SK-N-SH treated with all-trans-retinoic acid at 6 μM for 48 hours (cell line): ENCODE measurements around the gene LRRC4B.
A peak's percentile ranks its signal among the peaks of the same experiment; 100 is the strongest.

Source experiments
- ATAC-seq: fragments of 200-7000 bp; cut with Tn5 transposase; 3 replicates; pipeline ENCODE4 v1.9.1; 2020; ENCODE audit warnings: mild to moderate bottlenecking, moderate library complexity
- ARNTL ChIP-seq: fragments of 450-650 bp; formaldehyde crosslinking; IDR thresholded peaks from 2 replicates; pipeline ENCODE4 v1.5.0; 2020; ENCODE audit warnings: low read depth, mild to moderate bottlenecking, moderate library complexity, borderline replicate concordance
- BACH2 ChIP-seq: fragments of 250-450 bp; sonication (Bioruptor Pico); IDR thresholded peaks from 2 replicates; pipeline ENCODE4 v1.9.0; 2021; ENCODE audit warnings: mild to moderate bottlenecking, borderline replicate concordance
- CSDC2 ChIP-seq: fragments of 250-450 bp; sonication (Bioruptor Pico); IDR thresholded peaks from 2 replicates; pipeline ENCODE4 v1.5.0; 2020; ENCODE audit warnings: mild to moderate bottlenecking, moderate library complexity
- ESRRG ChIP-seq: fragments of 250-450 bp; sonication (Bioruptor Pico); IDR thresholded peaks from 2 replicates; pipeline ENCODE4 v1.6.1; 2021; ENCODE audit warnings: mild to moderate bottlenecking
- GLIS3 ChIP-seq: fragments of 250-450 bp; sonication (Bioruptor Pico); IDR thresholded peaks from 2 replicates; pipeline ENCODE4 v1.5.0; 2020; ENCODE audit warnings: mild to moderate bottlenecking, moderate library complexity
- ISL1 ChIP-seq: fragments of 250-450 bp; sonication (Bioruptor Pico); IDR thresholded peaks from 2 replicates; pipeline ENCODE4 v2.1.2; 2022; ENCODE audit warnings: mild to moderate bottlenecking, moderate library complexity
- OSR1 ChIP-seq: fragments of 250-450 bp; sonication (Bioruptor Pico); IDR thresholded peaks from 2 replicates; pipeline ENCODE4 v1.8.0; 2022; ENCODE audit warnings: moderate library complexity, mild to moderate bottlenecking, inconsistent platforms
- RARB ChIP-seq: fragments of 250-450 bp; sonication (Bioruptor Pico); IDR thresholded peaks from 2 replicates; pipeline ENCODE4 v1.8.0; 2021; ENCODE audit warnings: mild to moderate bottlenecking, moderate library complexity
- SNAI2 ChIP-seq: fragments of 250-450 bp; sonication (Bioruptor Pico); IDR thresholded peaks from 2 replicates; pipeline ENCODE4 v1.5.0; 2020; ENCODE audit warnings: mild to moderate bottlenecking, moderate library complexity
- TCF4 ChIP-seq: fragments of 250-450 bp; sonication (Bioruptor Pico); IDR thresholded peaks from 2 replicates; pipeline ENCODE4 v1.8.0; 2021; ENCODE audit warnings: mild to moderate bottlenecking, moderate library complexity, borderline replicate concordance
- TOX ChIP-seq: fragments of 250-450 bp; sonication (Bioruptor Pico); IDR thresholded peaks from 2 replicates; pipeline ENCODE4 v1.8.0; 2021; ENCODE audit warnings: mild to moderate bottlenecking, moderate library complexity, borderline replicate concordance
- ZC3H10 ChIP-seq: fragments of 250-450 bp; sonication (Bioruptor Pico); IDR thresholded peaks from 2 replicates; pipeline ENCODE4 v1.5.1; 2021; ENCODE audit warnings: mild to moderate bottlenecking, moderate library complexity
- ZFP3 ChIP-seq: fragments of 250-450 bp; sonication (Bioruptor Pico); IDR thresholded peaks from 2 replicates; pipeline ENCODE4 v1.5.0; 2020; ENCODE audit warnings: mild to moderate bottlenecking, moderate library complexity
- ZFP30 ChIP-seq: fragments of 450-650 bp; formaldehyde crosslinking; IDR thresholded peaks from 2 replicates; pipeline ENCODE4 v1.5.0; 2022; ENCODE audit warnings: mild to moderate bottlenecking, moderate library complexity
- ZNF70 ChIP-seq: fragments of 450-650 bp; formaldehyde crosslinking; IDR thresholded peaks from 2 replicates; pipeline ENCODE4 v1.5.0; 2020; ENCODE audit warnings: mild to moderate bottlenecking, moderate library complexity
- ZNF8 ChIP-seq: fragments of 450-650 bp; formaldehyde crosslinking; IDR thresholded peaks from 2 replicates; pipeline ENCODE4 v1.5.0; 2020; ENCODE audit warnings: mild to moderate bottlenecking, moderate library complexity
- TF ChIP-seq, protein P1 (sequence below): fragments of 250-450 bp; sonication (Bioruptor Pico); IDR thresholded peaks from 2 replicates; pipeline ENCODE4 v1.5.1; 2021; ENCODE audit warnings: mild to moderate bottlenecking, moderate library complexity
- TF ChIP-seq, protein P2 (sequence below): fragments of 250-450 bp; sonication (Bioruptor Pico); IDR thresholded peaks from 2 replicates; pipeline ENCODE4 v1.8.0; 2021; ENCODE audit warnings: low read depth, mild to moderate bottlenecking, moderate library complexity, borderline replicate concordance
- TF ChIP-seq, protein P3 (sequence below): fragments of 250-450 bp; sonication (Bioruptor Pico); IDR thresholded peaks from 2 replicates; pipeline ENCODE4 v1.5.1; 2020; ENCODE audit warnings: low read depth, mild to moderate bottlenecking, moderate library complexity
- TF ChIP-seq, protein P4 (sequence below): fragments of 250-450 bp; sonication (Bioruptor Pico); IDR thresholded peaks from 2 replicates; pipeline ENCODE4 v1.5.0; 2020; ENCODE audit warnings: mild to moderate bottlenecking, moderate library complexity
- TF ChIP-seq, protein P5 (sequence below): fragments of 250-450 bp; sonication (Bioruptor Pico); IDR thresholded peaks from 2 replicates; pipeline ENCODE4 v1.8.0; 2020; ENCODE audit warnings: mild to moderate bottlenecking, moderate library complexity, borderline replicate concordance

The LRRC4B gene

DNA sequence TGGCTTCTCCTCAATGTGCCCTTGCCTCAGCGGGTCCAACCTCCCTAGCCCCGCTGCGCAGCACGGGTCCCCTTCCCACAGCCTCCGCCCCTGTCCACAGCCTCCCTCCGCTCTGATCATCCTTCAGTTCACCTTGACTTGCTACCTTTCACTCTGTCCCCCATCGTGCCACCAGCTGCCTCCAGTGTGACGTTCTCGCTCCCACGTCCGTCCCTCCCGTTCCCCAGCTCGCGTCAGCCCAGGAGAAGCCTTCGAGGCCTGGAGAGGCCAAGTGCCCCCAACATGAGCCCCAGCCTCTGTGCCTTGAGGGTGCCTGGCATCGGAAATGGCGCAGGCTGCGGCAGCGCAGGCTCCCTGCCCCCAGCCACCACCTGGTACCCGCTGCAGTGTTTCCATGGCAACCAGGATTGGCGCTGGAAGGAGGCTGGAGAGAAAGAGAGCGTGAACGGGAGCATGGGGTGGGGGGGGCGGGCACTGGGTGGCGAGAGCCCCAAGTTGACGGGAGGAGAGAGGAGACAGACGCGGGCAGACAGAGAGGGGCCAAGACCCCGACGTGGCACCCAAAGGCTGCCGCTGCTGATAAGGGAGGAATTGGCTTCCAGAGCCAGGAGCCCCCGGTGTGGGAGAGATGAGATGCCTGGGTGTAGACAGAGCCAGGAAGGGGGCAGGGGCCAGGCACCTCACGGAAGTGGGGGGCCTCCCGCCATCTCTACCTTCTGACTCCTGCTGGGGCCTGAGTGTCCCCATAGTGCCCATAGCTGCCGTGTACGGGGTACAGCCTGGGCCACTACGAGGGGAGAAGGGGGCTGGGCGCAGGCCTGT is 53.7 kb downstream of the LRRC4B start:
- ATAC-seq, result no peak
- TF ChIP-seq TCF4 (CRISPR knock-in tag), result peak; percentile 24; the same call in 1 of the 2 replicates
- TF ChIP-seq BACH2, result no peak
- no peak for TF ChIP-seq ZFP3 (CRISPR knock-in tag)
- TF ChIP-seq, protein P1, sequence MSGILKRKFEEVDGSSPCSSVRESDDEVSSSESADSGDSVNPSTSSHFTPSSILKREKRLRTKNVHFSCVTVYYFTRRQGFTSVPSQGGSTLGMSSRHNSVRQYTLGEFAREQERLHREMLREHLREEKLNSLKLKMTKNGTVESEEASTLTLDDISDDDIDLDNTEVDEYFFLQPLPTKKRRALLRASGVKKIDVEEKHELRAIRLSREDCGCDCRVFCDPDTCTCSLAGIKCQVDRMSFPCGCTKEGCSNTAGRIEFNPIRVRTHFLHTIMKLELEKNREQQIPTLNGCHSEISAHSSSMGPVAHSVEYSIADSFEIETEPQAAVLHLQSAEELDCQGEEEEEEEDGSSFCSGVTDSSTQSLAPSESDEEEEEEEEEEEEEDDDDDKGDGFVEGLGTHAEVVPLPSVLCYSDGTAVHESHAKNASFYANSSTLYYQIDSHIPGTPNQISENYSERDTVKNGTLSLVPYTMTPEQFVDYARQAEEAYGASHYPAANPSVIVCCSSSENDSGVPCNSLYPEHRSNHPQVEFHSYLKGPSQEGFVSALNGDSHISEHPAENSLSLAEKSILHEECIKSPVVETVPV (CRISPR knock-in tag), result no peak
- TF ChIP-seq OSR1 (CRISPR knock-in tag), result no peak
- TF ChIP-seq ESRRG (CRISPR knock-in tag), result no peak

DNA sequence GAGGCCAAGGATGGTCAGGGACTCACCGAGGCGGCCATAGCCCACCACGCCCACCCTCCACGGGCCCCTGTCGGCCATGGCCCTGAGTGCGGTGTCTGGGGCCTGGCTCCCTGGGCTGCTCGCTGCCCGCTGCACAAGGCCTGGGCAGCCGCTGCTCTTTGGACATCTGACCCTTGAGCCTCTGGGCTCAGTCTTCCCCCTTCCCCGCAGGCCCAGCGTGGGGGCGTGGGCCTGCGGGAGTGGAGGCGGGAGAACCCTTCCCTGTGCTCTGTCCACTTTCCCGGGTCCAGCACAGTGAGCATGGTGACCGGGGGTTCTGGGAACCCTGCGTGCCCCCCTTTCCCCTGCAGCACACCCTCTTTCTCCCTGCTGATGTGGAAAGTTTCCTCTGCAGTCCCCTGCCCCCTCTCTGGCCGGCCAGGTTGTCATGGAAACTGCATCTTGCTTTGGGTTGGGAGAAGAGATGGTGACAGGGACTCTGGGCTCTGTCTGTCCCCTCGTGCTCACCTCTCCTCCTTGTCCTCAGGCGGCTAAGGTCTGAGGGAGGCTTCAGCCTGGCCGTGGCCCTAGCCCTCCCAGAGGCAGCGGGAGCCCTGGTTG is 54.4 kb downstream of the LRRC4B start, which contains the start of gene ASPDH:
Gene ASPDH (minus strand): TSS at position 168 of the 600 bp plus-strand sequence. CDS start 90 bp downstream, at position 78.
- no peak for ATAC-seq
- TF ChIP-seq ZFP30 (CRISPR knock-in tag) (no peak), ISL1 (CRISPR knock-in tag) (no peak), ZC3H10 (CRISPR knock-in tag) (no peak), GLIS3 (CRISPR knock-in tag) (no peak), ZNF70 (CRISPR knock-in tag) (no peak), TOX (no peak)
- TF ChIP-seq, protein P1 (CRISPR knock-in tag), result no peak

DNA sequence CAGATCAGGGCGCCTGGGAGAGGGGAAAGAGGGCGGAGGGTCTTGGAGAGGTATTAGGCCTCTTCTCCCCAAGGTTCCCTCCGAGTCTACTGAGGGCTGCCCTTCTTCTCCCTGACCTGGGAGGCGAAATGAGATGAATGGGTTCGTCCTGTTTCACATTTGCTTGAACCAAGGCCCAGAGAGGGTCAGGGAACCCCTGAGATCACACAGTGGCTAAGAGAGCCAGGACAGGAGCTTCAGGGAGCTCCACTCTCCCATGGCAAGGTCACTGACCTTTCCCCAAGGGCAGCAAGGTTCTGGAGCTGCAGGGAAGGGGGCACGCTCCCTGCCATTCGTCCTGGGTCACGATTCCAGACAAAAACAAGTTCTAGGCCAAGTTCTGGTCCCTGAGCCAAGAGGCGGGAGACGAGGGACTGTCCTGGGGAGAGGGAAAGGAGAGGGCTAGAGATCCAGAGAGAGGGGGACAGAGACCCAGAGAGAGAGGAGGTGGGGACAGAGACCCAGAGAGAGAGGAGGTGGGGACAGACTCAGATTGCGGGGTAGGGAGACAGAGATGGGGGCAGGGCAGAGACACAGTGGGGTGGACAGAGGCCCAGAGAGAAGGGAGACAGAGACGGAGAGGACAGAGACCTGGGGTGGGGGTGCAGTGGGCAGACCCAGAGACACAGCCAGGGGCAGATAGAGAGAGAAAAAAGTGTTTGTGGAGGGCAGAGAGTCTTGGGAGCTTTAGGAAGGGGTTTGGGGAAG is 55.1 kb downstream of the LRRC4B start:
- ATAC-seq, result no peak
- TF ChIP-seq ZNF8 (no peak), TOX (no peak), ZFP3 (CRISPR knock-in tag) (no peak), GLIS3 (CRISPR knock-in tag) (no peak), SNAI2 (CRISPR knock-in tag) (no peak), ZC3H10 (CRISPR knock-in tag) (no peak), BACH2 (no peak), ISL1 (CRISPR knock-in tag) (no peak), ARNTL (CRISPR knock-in tag) (no peak), OSR1 (CRISPR knock-in tag) (no peak), RARB (CRISPR knock-in tag) (no peak), ZFP30 (CRISPR knock-in tag) (no peak), ZNF70 (CRISPR knock-in tag) (no peak), TCF4 (CRISPR knock-in tag) (no peak), CSDC2 (CRISPR knock-in tag) (no peak)
- TF ChIP-seq, protein P2, sequence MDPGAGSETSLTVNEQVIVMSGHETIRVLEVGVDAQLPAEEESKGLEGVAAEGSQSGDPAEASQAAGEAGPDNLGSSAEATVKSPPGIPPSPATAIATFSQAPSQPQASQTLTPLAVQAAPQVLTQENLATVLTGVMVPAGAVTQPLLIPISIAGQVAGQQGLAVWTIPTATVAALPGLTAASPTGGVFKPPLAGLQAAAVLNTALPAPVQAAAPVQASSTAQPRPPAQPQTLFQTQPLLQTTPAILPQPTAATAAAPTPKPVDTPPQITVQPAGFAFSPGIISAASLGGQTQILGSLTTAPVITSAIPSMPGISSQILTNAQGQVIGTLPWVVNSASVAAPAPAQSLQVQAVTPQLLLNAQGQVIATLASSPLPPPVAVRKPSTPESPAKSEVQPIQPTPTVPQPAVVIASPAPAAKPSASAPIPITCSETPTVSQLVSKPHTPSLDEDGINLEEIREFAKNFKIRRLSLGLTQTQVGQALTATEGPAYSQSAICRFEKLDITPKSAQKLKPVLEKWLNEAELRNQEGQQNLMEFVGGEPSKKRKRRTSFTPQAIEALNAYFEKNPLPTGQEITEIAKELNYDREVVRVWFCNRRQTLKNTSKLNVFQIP (CRISPR knock-in tag), result no peak
- TF ChIP-seq, protein P3, sequence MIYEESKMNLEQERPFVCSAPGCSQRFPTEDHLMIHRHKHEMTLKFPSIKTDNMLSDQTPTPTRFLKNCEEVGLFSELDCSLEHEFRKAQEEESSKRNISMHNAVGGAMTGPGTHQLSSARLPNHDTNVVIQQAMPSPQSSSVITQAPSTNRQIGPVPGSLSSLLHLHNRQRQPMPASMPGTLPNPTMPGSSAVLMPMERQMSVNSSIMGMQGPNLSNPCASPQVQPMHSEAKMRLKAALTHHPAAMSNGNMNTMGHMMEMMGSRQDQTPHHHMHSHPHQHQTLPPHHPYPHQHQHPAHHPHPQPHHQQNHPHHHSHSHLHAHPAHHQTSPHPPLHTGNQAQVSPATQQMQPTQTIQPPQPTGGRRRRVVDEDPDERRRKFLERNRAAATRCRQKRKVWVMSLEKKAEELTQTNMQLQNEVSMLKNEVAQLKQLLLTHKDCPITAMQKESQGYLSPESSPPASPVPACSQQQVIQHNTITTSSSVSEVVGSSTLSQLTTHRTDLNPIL, result no peak
- TF ChIP-seq, protein P4, sequence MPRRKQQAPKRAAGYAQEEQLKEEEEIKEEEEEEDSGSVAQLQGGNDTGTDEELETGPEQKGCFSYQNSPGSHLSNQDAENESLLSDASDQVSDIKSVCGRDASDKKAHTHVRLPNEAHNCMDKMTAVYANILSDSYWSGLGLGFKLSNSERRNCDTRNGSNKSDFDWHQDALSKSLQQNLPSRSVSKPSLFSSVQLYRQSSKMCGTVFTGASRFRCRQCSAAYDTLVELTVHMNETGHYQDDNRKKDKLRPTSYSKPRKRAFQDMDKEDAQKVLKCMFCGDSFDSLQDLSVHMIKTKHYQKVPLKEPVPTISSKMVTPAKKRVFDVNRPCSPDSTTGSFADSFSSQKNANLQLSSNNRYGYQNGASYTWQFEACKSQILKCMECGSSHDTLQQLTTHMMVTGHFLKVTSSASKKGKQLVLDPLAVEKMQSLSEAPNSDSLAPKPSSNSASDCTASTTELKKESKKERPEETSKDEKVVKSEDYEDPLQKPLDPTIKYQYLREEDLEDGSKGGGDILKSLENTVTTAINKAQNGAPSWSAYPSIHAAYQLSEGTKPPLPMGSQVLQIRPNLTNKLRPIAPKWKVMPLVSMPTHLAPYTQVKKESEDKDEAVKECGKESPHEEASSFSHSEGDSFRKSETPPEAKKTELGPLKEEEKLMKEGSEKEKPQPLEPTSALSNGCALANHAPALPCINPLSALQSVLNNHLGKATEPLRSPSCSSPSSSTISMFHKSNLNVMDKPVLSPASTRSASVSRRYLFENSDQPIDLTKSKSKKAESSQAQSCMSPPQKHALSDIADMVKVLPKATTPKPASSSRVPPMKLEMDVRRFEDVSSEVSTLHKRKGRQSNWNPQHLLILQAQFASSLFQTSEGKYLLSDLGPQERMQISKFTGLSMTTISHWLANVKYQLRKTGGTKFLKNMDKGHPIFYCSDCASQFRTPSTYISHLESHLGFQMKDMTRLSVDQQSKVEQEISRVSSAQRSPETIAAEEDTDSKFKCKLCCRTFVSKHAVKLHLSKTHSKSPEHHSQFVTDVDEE (CRISPR knock-in tag), result no peak
- TF ChIP-seq, protein P1 (CRISPR knock-in tag), result no peak
- TF ChIP-seq, protein P5, sequence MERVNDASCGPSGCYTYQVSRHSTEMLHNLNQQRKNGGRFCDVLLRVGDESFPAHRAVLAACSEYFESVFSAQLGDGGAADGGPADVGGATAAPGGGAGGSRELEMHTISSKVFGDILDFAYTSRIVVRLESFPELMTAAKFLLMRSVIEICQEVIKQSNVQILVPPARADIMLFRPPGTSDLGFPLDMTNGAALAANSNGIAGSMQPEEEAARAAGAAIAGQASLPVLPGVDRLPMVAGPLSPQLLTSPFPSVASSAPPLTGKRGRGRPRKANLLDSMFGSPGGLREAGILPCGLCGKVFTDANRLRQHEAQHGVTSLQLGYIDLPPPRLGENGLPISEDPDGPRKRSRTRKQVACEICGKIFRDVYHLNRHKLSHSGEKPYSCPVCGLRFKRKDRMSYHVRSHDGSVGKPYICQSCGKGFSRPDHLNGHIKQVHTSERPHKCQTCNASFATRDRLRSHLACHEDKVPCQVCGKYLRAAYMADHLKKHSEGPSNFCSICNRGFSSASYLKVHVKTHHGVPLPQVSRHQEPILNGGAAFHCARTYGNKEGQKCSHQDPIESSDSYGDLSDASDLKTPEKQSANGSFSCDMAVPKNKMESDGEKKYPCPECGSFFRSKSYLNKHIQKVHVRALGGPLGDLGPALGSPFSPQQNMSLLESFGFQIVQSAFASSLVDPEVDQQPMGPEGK (CRISPR knock-in tag), result no peak
